IMR-90 (cell line): ENCODE data around the gene CLDN7. TPM values are rescaled to one million over a fixed set of nuclear protein-coding genes. Genes with fewer than 3 reads are reported as not detected.

Experiments used
- ATAC-seq: fragments of 200-7000 bp; cut with Tn5 transposase; 2 replicates; pipeline ENCODE4 v1.9.1; 2020; ENCODE audit warnings: low read depth, mild to moderate bottlenecking, moderate library complexity
- BruUV-seq: library from RNA; stranded (reverse); fragments of 400-500 nt; replicated peaks from 2 replicates; lab custom pipeline; 2021; lab: Mats Ljungman, UMichigan
- CTCF ChIA-PET: fragments of 300-600 bp; formaldehyde crosslinking; extraction: SDS; loops from one replicate; lab custom pipeline; 2021; ENCODE audit warnings: antibody characterized with exemption; lab: Yijun Ruan, JAX
- POLR2A ChIA-PET: fragments of 300-600 bp; sonication (Branson Sonifier 250); formaldehyde crosslinking; loops from one replicate; lab custom pipeline; 2022; ENCODE audit warnings: antibody characterized with exemption; ENCODE audit not compliant: unreplicated experiment; lab: Charles Lee
- DNase-seq: peaks from one replicate; pipeline ENCODE4 v3.0.0; 2013
- H2AFZ ChIP-seq: replicated peaks from 2 replicates; pipeline ENCODE3; 2013; ENCODE audit warnings: low read length, mild to moderate bottlenecking; ENCODE audit not compliant: poor library complexity
- H2AK5ac ChIP-seq: 2 replicates; pipeline ENCODE4 v1.6.1; 2013; ENCODE audit warnings: low read depth, low read length, inconsistent platforms
- H2AK9ac ChIP-seq: replicated peaks from 2 replicates; pipeline ENCODE3; 2013; ENCODE audit warnings: mild to moderate bottlenecking, low read depth, low read length, moderate library complexity; ENCODE audit not compliant: poor library complexity
- H2BK120ac ChIP-seq: 2 replicates; pipeline ENCODE4 v1.6.1; 2013; ENCODE audit warnings: low read depth, low read length, inconsistent platforms
- H2BK15ac ChIP-seq: 3 replicates; pipeline ENCODE4 v1.6.1; 2013; ENCODE audit warnings: low read depth, low read length, inconsistent platforms
- H2BK20ac ChIP-seq: 2 replicates; pipeline ENCODE4 v1.6.1; 2013; ENCODE audit warnings: low read depth, mild to moderate bottlenecking, inconsistent platforms, low read length, moderate library complexity
- H2BK5ac ChIP-seq: 2 replicates; pipeline ENCODE4 v1.6.1; 2013; ENCODE audit warnings: mild to moderate bottlenecking, low read depth, low read length, inconsistent platforms; ENCODE audit not compliant: poor library complexity, severe bottlenecking
- H3K14ac ChIP-seq: replicated peaks from 2 replicates; pipeline ENCODE4 v1.6.1; 2013; ENCODE audit warnings: low read depth, low read length, inconsistent platforms
- H3K18ac ChIP-seq: 2 replicates; pipeline ENCODE4 v1.6.1; 2013; ENCODE audit warnings: low read depth, low read length, control low read depth
- H3K23ac ChIP-seq: 2 replicates; pipeline ENCODE4 v1.6.1; 2013; ENCODE audit warnings: low read depth, low read length, inconsistent platforms
- H3K27ac ChIP-seq: 2 replicates; pipeline ENCODE4 v1.5.1; 2013; ENCODE audit warnings: mild to moderate bottlenecking, control low read depth, low read length; ENCODE audit not compliant: insufficient read depth
- H3K27me3 ChIP-seq: 2 replicates; pipeline ENCODE4 v1.6.1; 2013; ENCODE audit warnings: low read length; ENCODE audit not compliant: control insufficient read depth, insufficient read depth
- H3K36me3 ChIP-seq: 2 replicates; pipeline ENCODE4 v1.6.1; 2013; ENCODE audit warnings: low read length, mixed read lengths; ENCODE audit not compliant: control insufficient read depth, insufficient read depth
- H3K4ac ChIP-seq: 2 replicates; pipeline ENCODE4 v1.6.1; 2013; ENCODE audit warnings: low read depth, low read length, inconsistent platforms
- H3K4me1 ChIP-seq: 2 replicates; pipeline ENCODE4 v1.6.1; 2013; ENCODE audit warnings: low read length, mixed read lengths; ENCODE audit not compliant: control insufficient read depth, insufficient read depth
- H3K4me2 ChIP-seq: 2 replicates; pipeline ENCODE4 v1.6.1; 2013; ENCODE audit warnings: low read depth, mild to moderate bottlenecking, control low read depth, low read length, moderate library complexity
- H3K4me3 ChIP-seq: 2 replicates; pipeline ENCODE4 v1.5.1; 2013; ENCODE audit warnings: low read depth, mild to moderate bottlenecking, control low read depth, low read length, moderate library complexity; ENCODE audit not compliant: insufficient read depth
- H3K56ac ChIP-seq: 2 replicates; pipeline ENCODE4 v1.6.1; 2013; ENCODE audit warnings: low read length, inconsistent platforms; ENCODE audit not compliant: insufficient read depth; ENCODE audit errors: extremely low read depth
- H3K79me1 ChIP-seq, 2 experiments: 2 replicates each; pipeline ENCODE4 v1.6.1; 2013; ENCODE audit warnings: low read length in 2 of 2, inconsistent platforms in 1 of 2, low read depth in 1 of 2
- H3K9ac ChIP-seq: 2 replicates; pipeline ENCODE4 v1.6.1; 2013; ENCODE audit warnings: low read depth, low read length, control low read depth
- H3K9me1 ChIP-seq: 2 replicates; pipeline ENCODE4 v1.6.1; 2013; ENCODE audit warnings: low read length, inconsistent platforms; ENCODE audit not compliant: insufficient read depth
- H3K9me3 ChIP-seq: 2 replicates; pipeline ENCODE4 v1.6.1; 2013; ENCODE audit warnings: low read length; ENCODE audit not compliant: control insufficient read depth, insufficient read depth
- H4K20me1 ChIP-seq: 2 replicates; pipeline ENCODE4 v1.6.1; 2013; ENCODE audit warnings: low read length, inconsistent platforms; ENCODE audit not compliant: insufficient read depth
- H4K5ac ChIP-seq: 2 replicates; pipeline ENCODE4 v1.6.1; 2013; ENCODE audit warnings: mild to moderate bottlenecking, low read depth, low read length, control low read depth
- H4K8ac ChIP-seq, 2 experiments: 2 replicates each; pipeline ENCODE4 v1.6.1; 2013; ENCODE audit warnings: low read depth in 2 of 2, low read length in 2 of 2, control low read depth in 1 of 2, inconsistent platforms in 1 of 2
- H4K91ac ChIP-seq: 2 replicates; pipeline ENCODE4 v1.6.1; 2013; ENCODE audit warnings: low read depth, low read length, inconsistent platforms; ENCODE audit not compliant: insufficient read depth
- FOS ChIP-seq: fragments of 150-350 bp; IDR thresholded peaks from 2 replicates; pipeline ENCODE4 v1.6.1; 2016; ENCODE audit warnings: low read depth, low read length
- NFE2L2 ChIP-seq: fragments of 150-350 bp; IDR thresholded peaks from 2 replicates; pipeline ENCODE4 v1.6.1; 2016; ENCODE audit warnings: low read depth, mild to moderate bottlenecking, low read length
- POLR2A ChIP-seq: IDR thresholded peaks from 2 replicates; pipeline ENCODE4 v1.6.1; 2012; ENCODE audit warnings: mild to moderate bottlenecking, low read depth, low read length
- RAD21 ChIP-seq: IDR thresholded peaks from 2 replicates; pipeline ENCODE4 v1.6.1; 2012; ENCODE audit warnings: low read length, improper control_type of control experiment
- RCOR1 ChIP-seq: IDR thresholded peaks from 2 replicates; pipeline ENCODE4 v1.6.1; 2012; ENCODE audit warnings: mild to moderate bottlenecking, low read length, improper control_type of control experiment; ENCODE audit not compliant: insufficient replicate concordance
- USF2 ChIP-seq: fragments of 150-350 bp; IDR thresholded peaks from 2 replicates; pipeline ENCODE4 v1.6.1; 2017; ENCODE audit warnings: mild to moderate bottlenecking, antibody characterized with exemption, low read length, low read depth
- WGBS, 2 experiments: methylation state at CpG; one replicate each; pipeline versions ENCODE4 v1.1.5 to v1.1.7; 2013; ENCODE audit warnings: missing lambda C conversion rate in 2 of 2; ENCODE audit not compliant: insufficient read length in 1 of 2; ENCODE audit errors: extremely low coverage in 2 of 2; 5-methylcytosine and 5-hydroxymethylcytosine counted together
- dilution Hi-C: fragments of 300-500 bp; cut with HindIII; formaldehyde crosslinking; loops from one replicate; pipeline ENCODE4 v1.14.3; 2018; ENCODE audit warnings: low sequenced_read_pairs; ENCODE audit not compliant: unreplicated experiment
- in situ Hi-C: fragments of 300-500 bp; cut with MboI; formaldehyde crosslinking; loops from 3 replicates; pipeline ENCODE4 v1.14.3; 2019; ENCODE audit warnings: low sequenced_read_pairs, inconsistent platforms, mixed read lengths
- intact Hi-C: fragments of 100-400 bp; cut with micrococcal nuclease; formaldehyde crosslinking; loops from 2 replicates; pipeline ENCODE4 v1.10.0; 2022
- polyA plus RNA-seq, 3 experiments: library from polyadenylated mRNA; depleted of rRNA; stranded (reverse); fragments of >200 nt; gene quantifications; 2 replicates each; pipeline ENCODE4 v1.2.3, GENCODE V29; 2012; ENCODE audit warnings: low replicate concordance in 1 of 3
- total RNA-seq: library from RNA; depleted of rRNA; stranded (reverse); fragments of >200 nt; gene quantifications from 2 replicates; pipeline ENCODE4 v1.2.3, GENCODE V29; 2012

Gene CLDN7
- total and polyA plus RNA-seq, 2 of the 4 experiments (the other 2 are of a cell fraction): 1.4 TPM

- H2AK9ac ChIP-seq: no peak overlapping the region
- TF ChIP-seq RCOR1 (no peak), USF2 (no peak), POLR2A (no peak), NFE2L2 (no peak), RAD21 (no peak), FOS (no peak)
- no TSS peak for BruUV-seq
- peaks cover under 1 to 7% of the 10 kb centered on the region in 2 experiments; a peak in 2 of 4 replicates for H3K79me1 ChIP-seq
- no peak overlapping the region for H3K18ac ChIP-seq
- no peak overlapping the region for H3K4me3 ChIP-seq
- H3K4me2 ChIP-seq: no peak overlapping the region
- H4K91ac ChIP-seq: no peak overlapping the region
- H2AFZ ChIP-seq: no peak overlapping the region
- no peak overlapping the region for H2BK120ac ChIP-seq
- H3K4me1 ChIP-seq: peaks cover 8% of the 10 kb centered on the region
- no peak overlapping the region for H3K9ac ChIP-seq
- H3K9me3 ChIP-seq: no peaks in the 10 kb centered on the region
- intact Hi-C loops: no loop called here
- no peaks in the 10 kb centered on the region for H4K20me1 ChIP-seq
- no peak for DNase-seq
- dilution Hi-C loops: no loop called here
- H2BK20ac ChIP-seq: no peak overlapping the region
- no CpG with 5 or more reads among the region's 6 CpGs for WGBS, 2 experiments
- no peak overlapping the region for H3K27ac ChIP-seq
- in situ Hi-C loops: no loop called here
- H3K56ac ChIP-seq: no peak overlapping the region
- no peak overlapping the region for H2BK5ac ChIP-seq
- ChIA-PET CTCF (no interaction called here), POLR2A (no interaction called here)
- H3K14ac ChIP-seq: no peak overlapping the region
- peaks cover 13% of the 10 kb centered on the region; the same call in 1 of the 2 replicates for H3K27me3 ChIP-seq
- H2BK15ac ChIP-seq: no peak overlapping the region
- no peak overlapping the region for H3K23ac ChIP-seq
- H3K4ac ChIP-seq: no peak overlapping the region
- ATAC-seq: no peak
- no peak overlapping the region for H4K8ac ChIP-seq
- no peak overlapping the region for H2AK5ac ChIP-seq
- no peak overlapping the region for H4K5ac ChIP-seq
- H3K9me1 ChIP-seq: peaks cover 10% of the 10 kb centered on the region
- peaks cover 29% of the 10 kb centered on the region for H3K36me3 ChIP-seq
These were observed 2.8 kb downstream of the CLDN7 start for GRCh38 chr17:7259555-7259889.
